Subcutaneous adipose tissue (tissue), 4 donors: Measurements from ENCODE around the gene SLC15A3. TPM values are rescaled to one million over a fixed set of nuclear protein-coding genes. Genes with fewer than 3 reads are reported as not detected.

Experiments used
- CTCF ChIP-seq: fragments of 450-650 bp; IDR thresholded peaks from one replicate; pipeline ENCODE4 v1.5.1; 2016; ENCODE audit warnings: low read depth, mild to moderate bottlenecking, control low read depth, antibody characterized with exemption, moderate library complexity
- total RNA-seq, 4 donors: library from RNA; depleted of rRNA; stranded (reverse); fragments of >200 nt; gene quantifications; one replicate each; pipeline ENCODE4 v1.1.0, GENCODE V29; 2016

Gene SLC15A3
- total RNA-seq, 4 donors from 2014 or later: 13.5 to 57.6 (median 24.2) TPM

- TF ChIP-seq CTCF: no peak
Measured at GRCh38 chr11:60973699-60974098, 21.7 kb upstream of the SLC15A3 start.

- TF ChIP-seq CTCF: no peak
Measured at GRCh38 chr11:60972182-60973030, 20.4 kb upstream of the SLC15A3 start.

GRCh38 chr11:60971520-60971919, 19.5 kb upstream of the SLC15A3 start, which contains the start of gene CD6:
Gene CD6, plus strand, starts transcription at chr11:60971680. Its CDS starts 186 bp downstream, at chr11:60971866.
- no peak for TF ChIP-seq CTCF

- TF ChIP-seq CTCF: no peak
Measured at GRCh38 chr11:60970890-60971289, 18.9 kb upstream of the SLC15A3 start.

- TF ChIP-seq CTCF: no peak
Measured at GRCh38 chr11:60970369-60970774, 18.4 kb upstream of the SLC15A3 start.

- TF ChIP-seq CTCF: no peak
Measured at GRCh38 chr11:60968223-60968622, 16.2 kb upstream of the SLC15A3 start.

- no peak for TF ChIP-seq CTCF
Measured at GRCh38 chr11:60966890-60967289, 14.9 kb upstream of the SLC15A3 start.
